ENCODE measurements around the gene ARL17A.
"Not testable (repeated sequence)": the region's sequence is repeated elsewhere in the genome, so short reads cannot be mapped to it uniquely, and the experiment has no call there.

The ARL17A gene

DNA sequence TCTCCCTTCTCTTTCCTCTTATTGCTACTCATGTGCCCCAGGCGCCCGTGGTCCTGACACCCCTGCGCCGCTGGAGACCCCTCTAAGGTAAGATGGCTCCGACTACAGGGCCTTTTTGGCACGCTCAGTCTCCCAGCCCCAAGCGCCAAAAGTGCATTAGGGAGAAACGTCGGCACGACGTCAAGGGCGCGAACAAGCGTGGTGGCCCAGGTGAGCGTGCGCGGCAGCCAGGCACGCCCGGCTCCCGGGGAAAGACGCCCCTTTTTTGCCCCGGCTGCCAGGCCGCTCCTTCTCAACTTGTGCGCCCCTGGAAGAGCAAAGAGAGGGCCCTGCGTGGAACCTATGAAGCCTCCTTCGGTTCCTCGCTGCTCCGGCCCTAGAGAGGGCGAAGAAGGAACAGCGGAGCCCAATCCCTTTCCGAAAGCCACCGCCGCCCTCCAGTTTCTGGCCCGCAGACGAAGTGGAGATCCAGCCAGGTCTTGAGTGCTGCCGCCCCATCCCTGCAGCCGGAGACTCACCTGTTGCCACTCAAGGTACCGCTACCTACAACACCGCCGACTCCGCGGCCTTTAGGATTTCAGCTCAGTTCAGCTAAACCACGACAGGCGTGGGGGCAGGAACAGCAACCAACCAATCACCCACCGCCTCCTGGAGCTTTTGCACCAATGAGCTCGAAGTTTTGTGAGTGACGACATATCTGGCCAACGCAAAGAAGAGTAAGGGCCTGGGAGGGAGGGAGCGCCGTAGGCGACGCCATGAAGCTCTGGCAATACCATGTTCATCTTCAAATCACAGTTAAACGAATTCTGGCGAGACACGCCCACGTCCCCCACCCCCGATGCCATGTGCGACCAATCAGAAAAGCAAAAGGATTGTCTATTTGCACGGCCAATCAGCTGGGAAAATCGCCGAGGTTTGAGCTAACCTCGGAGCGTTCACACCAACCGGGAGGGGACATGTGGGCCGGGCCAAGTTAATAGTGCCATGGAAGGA is at the start of gene ARL17A:
TSS of gene ARL17A (minus strand) at position 609 of the 993 bp plus-strand sequence. CDS start 3,369 bp downstream, outside the sequence.
- not testable (repeated sequence) for DNase-seq

DNA sequence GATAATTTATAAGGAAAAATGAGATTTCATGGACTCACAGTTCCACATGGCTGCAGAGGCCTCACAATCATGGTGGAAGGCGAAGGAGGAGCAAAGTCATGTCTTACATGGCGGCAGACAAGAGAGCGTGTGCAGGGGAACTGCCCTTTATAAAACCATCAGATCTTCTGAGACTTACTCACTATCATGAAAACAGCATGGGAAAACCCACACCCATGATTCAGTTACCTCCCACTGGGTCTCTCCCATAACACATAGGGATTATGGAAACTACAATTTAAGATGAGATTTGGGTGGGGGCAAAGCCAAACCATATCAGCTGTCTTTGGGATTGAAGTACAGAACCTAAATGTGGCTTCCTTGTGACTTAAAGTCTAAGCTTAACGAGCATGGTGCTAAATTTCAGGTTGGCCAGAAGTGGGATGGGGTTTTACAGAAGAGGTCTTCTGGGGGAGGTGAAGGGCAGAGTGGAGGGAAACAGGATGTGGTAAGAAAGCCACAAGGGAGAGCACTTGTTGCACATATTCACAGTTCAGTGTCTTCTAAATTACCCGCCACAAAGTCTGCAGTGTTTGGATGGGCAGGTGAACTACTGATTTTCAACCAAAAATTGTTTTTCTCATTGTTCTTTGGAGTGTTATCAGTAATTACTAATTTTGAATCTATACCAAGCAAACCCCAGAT is 49.4 kb upstream of the ARL17A start:
- DNase-seq: not testable (repeated sequence)

DNA sequence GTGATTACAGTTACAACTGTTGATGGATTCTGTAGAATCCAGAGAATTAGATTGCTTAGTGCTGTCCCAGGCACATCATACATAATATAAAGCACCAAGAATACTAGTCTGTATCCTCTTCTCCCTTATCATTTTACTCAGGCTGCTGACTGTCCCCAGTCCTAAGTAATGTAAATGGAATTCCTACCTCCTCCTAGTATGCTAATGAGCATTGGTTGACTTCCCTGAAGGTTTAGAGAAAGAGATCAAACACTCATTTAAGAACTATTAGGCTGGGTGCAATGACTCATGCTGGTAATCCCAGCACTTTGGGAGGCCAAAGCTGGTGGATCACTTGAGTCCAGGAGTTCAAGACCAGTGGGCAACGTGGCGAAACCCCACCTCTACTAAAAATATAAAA is 48.0 kb upstream of the ARL17A start:
- not testable (repeated sequence) for DNase-seq

DNA sequence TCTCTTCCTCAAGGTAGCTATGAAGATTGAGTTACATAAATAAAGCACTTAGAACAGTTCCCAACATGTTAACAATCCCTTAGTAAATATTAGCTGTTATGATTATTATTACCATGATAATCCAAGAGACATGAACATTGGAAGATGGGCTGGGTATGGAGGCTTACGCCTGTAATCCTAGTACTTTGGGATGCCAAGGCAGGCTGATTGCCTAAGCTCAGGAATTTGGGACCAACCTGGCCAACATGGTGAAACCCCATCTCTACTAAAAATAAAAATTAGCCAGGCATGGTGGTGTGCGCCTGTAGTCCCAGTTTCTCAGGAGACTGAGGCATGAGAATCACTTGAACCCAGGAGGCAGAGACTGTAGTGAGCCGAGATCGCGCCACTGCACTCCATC is 45.2 kb upstream of the ARL17A start:
- DNase-seq: not testable (repeated sequence)

DNA sequence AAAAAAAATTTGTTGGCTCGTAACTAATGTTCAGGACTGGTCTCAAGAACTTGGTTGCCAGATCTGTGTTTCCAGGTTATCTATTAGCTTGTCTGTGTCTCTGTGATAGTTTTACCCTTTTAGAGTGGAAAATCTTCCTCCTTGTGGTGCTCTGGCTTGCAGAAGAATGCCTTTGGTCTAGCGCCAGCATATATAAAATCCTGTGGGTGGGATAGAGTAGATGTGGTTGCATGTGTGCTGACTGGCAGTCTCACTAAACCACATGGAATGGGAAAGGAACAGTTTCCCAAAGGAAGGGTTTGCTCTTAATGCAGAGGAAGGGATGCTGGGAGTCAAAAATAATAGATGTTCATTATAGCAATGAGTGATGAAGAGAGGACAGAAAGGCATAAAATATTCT is 44.3 kb upstream of the ARL17A start:
- not testable (repeated sequence) for DNase-seq

DNA sequence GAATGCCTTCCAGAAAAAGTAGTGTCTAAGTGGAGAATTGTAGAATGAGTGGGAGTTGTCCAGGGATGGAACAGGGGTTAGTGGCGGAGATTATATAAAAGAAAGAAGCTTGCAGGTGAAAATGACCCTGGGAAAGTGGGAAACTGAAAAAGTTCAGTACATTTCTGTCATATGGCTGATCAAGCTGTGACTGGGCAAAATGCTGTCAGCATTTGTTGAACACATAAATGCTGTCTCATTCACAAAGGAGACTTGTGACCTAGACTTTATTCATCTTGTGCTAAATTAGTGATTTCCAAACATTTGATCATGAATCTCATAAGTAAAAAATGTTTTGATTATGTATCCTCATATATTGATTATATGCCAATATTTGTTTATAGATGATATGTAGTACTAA is 39.5 kb upstream of the ARL17A start:
- DNase-seq: not testable (repeated sequence)

DNA sequence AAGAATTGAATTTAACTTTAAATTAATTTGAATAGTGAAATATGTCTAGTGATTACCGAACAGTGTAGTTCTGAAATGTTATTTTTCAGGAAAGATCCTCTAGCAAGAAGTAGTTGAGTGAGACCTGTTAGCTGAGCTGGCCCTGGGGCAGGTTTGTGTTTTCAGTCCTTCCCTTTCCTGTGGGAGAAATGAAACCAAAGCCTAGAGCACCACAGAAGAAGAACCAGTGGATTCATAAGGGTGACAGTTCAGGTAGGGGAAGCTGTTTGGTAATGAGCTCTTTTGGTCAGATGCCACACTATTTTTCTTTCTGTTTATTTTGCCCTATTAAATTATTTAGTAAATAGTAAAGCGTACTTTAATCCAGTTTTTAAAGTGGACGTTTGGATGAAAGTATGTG is 37.6 kb upstream of the ARL17A start:
- DNase-seq: not testable (repeated sequence)

DNA sequence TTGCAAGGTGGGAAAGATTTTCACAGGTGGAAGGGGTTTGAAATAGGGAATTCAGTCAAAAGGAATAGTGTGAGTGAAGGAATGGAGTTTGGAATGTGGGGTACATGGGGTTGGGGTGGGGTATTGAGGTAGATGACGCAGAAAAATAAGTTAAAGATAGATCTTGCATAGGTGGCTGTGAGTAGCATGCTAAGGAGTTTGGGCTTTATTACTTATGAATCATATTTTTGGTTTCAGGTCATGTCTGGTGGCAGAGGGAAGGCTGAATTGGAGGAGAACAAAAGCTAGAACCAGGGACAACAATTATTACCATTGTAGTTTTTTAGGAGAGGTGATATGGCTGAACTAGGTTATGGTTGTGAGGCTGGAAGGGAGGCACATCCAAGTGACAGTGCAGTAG is 34.4 kb upstream of the ARL17A start:
- not testable (repeated sequence) for DNase-seq

DNA sequence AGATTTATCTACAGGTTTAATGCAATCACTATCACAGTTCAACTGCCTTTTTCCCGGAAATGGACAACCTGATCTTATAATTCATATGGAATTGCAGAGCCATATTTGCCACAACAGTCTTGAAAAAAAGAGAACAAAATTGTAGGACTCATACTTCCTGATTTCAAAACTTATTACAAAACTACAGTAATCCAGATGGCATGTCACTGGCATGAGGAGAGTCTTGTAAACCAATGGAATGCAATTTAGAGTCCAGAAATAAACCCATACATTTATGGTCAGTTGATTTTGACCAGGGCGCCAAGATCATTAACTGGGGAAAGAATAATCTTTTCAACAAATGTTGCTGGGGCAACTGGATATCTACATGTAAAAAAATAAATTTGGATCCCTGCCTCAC is 31.8 kb upstream of the ARL17A start:
- DNase-seq: not testable (repeated sequence)

DNA sequence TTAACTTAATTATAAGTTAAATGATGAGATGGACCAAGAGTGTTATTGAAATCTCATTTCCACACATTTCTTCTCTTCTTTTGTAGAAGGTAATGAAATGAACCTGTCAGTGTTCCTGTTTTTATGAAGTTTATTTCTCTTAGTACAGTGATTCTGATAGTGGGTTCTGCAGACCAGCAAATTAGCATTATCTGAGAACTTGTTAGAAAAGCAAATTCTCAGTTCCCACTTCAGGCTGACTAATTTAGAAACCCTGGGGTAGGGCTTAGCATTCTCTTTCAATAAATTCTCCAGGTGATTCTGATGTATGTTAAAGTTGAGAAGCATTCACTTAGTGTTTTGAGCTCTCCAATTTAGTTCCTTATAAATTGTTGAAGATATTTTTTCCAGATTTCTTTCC is 23.6 kb upstream of the ARL17A start:
- DNase-seq: not testable (repeated sequence)

DNA sequence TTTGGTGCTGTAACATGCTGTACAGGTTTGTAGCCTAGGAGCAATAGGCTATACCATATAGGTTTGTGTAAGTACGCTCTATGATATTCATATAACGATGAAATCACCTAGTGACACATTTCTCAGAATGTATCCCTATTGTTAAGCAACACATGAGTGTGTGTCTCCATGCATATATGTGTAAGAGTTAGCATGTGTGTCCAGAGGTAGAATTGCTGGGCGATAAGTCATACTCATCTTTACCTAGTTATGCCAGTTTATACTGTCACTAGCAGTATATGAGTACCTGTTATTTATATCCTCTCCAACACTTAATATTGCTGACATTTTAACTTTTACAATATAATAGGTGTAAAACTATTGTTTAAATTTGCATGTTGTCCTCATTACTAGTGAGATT is 21.3 kb upstream of the ARL17A start:
- not testable (repeated sequence) for DNase-seq

DNA sequence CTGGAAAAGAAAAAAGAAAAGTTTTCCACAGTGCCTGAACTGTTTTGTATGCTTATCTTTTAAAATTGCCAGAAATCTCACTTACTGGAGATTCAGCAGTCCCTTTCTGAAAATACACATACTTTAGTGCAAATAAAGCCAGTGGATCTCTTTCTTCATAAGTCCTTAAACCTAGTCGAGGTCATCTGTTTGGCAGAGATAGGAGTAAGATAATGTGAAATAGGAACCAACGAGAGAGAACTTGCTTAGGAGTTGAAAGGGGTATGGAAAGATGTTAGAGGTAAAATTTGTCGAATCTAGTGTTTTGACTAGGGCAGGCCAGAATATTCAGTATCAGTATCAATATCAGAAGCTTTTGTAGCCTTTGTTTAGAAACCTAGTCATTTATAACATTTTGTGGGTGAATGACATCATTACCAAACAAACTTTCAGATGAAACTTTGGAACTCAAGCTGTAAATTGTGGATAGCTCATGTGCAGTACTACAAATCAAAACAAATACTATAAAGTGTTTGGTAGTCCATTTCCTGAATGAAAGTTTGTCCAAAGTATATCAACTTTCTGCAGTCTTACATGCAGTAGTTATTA is 18.9 kb upstream of the ARL17A start:
- DNase-seq: not testable (repeated sequence)

DNA sequence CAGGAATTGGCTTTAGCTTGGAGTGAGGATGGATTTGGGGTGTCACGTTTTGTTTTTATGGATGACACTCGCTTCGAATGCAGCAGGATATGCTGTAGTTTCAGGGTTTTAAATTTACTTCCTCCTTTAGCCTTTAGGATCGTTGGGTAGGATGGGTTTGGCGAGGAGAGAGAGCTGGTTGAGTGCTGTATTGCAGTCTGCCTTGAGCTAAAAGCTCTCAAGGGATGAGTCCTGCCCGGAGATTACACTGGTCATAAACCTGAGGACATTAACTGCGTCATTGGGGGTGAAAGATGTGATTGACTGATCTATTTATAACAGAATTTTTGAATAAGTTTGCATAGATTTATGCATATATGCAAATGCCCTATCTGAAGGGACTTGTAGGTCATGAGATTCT is 11.8 kb upstream of the ARL17A start:
- not testable (repeated sequence) for DNase-seq

DNA sequence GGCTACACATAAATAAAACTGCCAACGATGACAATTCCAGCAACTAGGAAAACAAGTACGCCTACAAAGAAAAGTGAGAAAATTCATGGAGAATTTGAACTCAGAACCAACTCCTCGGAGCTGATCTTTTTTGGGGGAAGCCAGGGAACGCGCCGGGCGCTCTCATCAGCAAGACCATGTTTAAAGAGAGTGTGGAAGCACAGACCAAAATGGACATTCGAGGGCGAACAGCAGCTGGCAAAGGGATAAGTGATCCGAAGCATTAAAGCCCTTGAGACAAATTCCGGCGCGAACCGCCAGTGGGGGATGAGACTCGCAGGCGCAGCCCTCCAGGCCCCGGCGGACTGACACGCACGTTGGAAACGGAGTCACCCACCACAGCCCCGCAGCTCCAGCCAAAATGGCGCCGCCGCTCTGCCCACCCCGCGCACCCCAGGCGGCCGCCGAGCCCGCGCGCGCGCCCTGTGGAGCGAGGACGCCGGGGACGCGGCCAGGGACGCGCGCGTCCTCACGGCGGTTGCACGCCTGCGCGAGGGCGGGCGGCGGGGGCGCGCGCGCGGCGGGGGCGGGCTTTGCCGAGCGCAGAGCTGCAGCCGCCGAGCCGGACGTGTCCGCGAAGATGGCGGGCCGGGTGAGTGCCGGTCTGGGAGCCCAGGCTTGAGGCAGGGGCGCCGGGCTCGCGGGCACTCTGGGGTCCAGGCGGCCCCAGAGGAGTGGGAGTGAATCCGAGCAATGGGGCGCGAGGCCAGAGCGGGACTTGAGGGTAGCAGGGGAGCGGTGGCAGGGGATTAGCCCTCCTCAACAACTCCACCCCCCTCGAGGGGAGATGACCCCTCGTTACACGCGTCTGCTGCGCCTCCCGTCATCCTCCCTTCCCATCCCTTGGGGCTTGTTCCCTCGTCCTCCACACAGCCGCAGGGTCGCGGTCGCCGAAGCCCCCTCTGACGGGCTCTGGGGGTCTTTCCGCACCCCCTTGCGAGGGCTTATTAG is 11.0 kb upstream of the ARL17A start, which contains the start of gene NSF:
TSS of gene NSF (plus strand) at position 513 of the 990 bp plus-strand sequence. CDS start at position 620, 107 bp downstream.
- DNase-seq: not testable (repeated sequence)

DNA sequence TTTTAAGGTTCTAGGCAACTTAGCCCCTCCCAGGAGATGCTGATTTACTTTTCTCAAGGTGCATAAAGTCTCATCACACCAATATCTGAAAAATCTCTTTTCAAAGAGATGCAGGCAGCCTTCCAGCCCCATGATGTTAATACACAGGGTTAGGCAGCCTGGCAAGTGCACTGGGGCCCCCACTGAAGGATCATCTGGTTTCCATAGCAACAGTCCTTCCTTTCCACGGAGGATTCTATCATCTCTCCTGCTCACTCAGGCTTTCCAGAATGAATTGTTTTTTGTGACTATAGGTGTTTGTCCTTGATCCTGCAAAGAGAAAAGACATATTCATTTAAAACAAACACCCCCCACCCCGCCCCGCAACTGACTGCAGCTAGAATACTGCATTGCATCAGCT is 6.0 kb upstream of the ARL17A start:
- DNase-seq: not testable (repeated sequence)

DNA sequence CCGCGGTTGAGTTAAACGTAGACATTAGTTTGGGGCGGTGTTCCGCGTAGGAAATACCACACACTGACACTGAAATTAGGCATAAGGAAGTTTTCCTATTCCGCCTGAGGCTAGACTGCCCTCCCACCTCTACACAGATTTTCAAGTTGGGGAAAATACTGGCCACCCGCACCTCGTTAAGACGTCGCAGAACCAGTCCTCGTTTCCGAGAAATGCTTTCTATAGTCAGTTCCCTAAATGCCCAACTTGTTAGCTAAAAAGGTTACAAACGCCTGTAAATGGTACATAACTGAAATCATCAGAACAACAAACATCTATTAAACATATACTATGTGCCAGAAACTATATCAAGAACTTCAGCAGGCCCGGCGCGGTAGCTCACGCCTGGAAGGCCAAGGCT is 591 bp upstream of the ARL17A start:
- not testable (repeated sequence) for DNase-seq

DNA sequence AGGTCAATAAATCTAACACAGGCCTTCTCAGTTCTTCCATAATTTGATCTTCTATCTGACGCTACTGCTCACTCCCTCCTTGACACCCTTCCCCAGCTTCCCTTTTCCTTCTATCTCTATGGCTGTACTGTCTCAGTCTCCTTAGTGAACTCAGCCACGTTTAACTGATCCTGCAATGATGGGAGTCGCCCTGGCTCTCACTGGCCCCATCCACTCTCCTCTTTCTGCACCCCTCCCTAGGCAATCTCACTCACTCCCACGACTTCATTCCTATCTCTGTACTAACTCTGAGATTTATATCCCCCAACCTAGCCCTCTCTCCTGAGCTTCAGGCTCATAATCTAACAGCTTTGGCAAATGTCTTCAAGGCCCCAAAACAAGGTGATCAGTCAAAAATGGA is 7.7 kb downstream of the ARL17A start:
- not testable (repeated sequence) for DNase-seq

DNA sequence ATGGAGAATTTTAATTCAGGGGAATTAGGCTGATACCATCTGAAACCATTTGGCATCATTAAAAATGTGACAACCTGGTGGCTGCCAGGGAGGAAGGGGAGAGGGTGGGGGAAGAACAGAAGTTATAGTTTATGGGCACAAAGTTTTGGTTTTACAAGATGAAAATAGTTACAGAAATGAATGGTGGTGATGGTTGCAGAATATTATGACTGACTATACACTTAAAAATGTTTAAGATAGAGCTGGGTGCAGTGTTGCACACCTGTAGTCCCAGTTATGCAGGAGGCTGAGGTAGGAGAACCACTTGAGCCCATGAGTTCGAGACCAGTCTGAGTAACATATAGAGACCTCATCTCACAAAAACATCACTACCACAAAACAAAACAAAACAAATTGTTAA is 12.5 kb downstream of the ARL17A start:
- DNase-seq: not testable (repeated sequence)

DNA sequence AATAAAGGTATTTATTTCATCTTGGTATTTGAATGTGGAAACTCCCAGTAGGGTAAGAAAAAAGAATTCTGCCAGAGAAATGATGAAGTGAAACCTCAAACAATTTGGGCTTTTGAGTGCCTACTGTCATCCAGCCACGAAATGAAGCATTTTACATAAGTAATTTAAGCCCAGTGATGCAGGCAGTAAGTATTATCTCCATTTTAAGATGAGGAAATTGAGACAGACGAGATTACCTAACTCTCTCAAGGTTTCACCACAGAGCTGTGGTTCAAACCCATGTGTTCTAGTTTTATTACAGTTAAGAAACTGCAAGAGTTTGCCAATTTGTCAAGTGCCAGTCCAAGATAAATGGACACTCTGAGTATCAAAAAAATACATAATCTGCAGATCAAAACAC is 13.2 kb downstream of the ARL17A start:
- DNase-seq: not testable (repeated sequence)

DNA sequence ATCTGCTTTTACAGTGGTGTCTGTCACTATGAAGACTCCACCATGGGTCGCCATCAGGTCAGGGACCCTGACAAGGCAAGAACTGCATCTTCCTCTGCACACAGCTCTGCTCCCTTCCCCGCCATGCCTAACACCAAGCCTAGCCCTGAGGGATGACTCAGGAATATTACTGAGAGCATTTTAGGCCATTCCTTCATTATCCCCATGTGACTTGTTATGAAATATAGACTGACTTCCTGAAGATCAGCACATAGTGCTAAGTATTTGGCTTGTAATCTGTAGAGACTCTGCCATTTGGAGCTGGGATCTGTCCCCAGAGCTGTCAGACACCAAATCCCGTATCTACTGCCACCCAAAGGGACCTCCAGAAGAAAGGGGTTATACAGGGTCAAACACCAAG is 19.4 kb downstream of the ARL17A start:
- not testable (repeated sequence) for DNase-seq

DNA sequence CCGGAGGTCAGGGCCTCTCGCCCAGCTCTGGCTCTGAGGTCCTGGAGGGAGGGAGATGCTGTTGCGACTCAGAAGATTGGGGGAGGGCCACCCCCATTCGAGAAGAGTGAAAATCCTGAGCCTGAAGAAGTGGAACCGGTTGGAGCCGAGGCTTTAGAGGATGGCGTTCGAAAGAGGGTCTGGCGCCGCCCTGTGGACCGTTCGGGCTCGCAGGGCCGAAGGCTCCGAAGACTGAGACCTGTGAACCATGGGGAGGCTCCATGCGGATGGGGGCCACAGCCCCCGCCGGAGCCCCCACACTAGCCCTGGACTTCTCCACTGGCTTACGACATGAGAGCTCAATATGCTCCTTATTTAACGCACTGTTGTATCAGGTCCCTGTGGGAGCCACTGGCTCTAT is 20.3 kb downstream of the ARL17A start:
- not testable (repeated sequence) for DNase-seq

DNA sequence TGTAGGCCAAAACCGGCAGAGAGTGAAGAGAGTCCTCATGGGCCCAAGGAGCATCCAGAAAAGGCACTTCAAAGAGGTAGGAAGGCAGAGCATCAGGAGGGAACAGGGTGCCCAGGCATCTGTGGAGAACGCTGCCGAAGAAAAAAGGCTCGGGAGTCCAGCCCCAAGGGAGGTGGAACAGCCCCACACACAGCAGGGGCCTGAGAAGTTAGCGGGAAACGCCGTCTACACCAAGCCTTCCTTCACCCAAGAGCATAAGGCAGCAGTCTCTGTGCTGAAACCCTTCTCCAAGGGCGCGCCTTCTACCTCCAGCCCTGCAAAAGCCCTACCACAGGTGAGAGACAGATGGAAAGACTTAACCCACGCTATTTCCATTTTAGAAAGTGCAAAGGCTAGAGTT is 30.9 kb downstream of the ARL17A start:
- DNase-seq: not testable (repeated sequence)

Data from SHP77 treated with DMSO at 0.1 percent for 48 hours (cell line).